22Rv1 (cell line): ENCODE measurements around the gene PLCB4.

Experiments used
- CTCF ChIP-seq: fragments of 450-650 bp; IDR thresholded peaks from 2 replicates; pipeline ENCODE4 v1.5.1; 2017; ENCODE audit warnings: mild to moderate bottlenecking
- ZFX ChIP-seq: fragments of 450-650 bp; IDR thresholded peaks from 2 replicates; pipeline ENCODE4 v1.6.1; 2017; ENCODE audit warnings: antibody characterized with exemption, borderline replicate concordance

- TF ChIP-seq CTCF (no peak), ZFX (no peak)
These were observed 423.2 kb downstream of the PLCB4 start for GRCh38 chr20:9492067-9492466.
